Measurements from ENCODE around the gene RAB4B.
"Not testable (repeated sequence)": the region's sequence is repeated elsewhere in the genome, so short reads cannot be mapped to it uniquely, and the experiment has no call there.

RAB4B gene

GRCh38 chr19:40836754-40837429, 58.8 kb downstream of the RAB4B start:
- H3K4me3 ChIP-seq (ENCODE audit: low read length in 2 of 2) = no peak overlapping the region
- H2BK15ac ChIP-seq (ENCODE audit: low read length) = no peak overlapping the region
- no peak overlapping the region for H2BK12ac ChIP-seq (ENCODE audit: low read length)
- H4K8ac ChIP-seq (ENCODE audit: low read depth, low read length) = no peak overlapping the region
- no peak overlapping the region for H4K91ac ChIP-seq (ENCODE audit: low read depth, low read length, poor library complexity)
- no peaks in the 10 kb centered on the region for H3K36me3 ChIP-seq (replicated peaks in 1 of 2; ENCODE audit: control insufficient read depth in 2 of 2, insufficient read depth in 2 of 2, low read length in 2 of 2)
- no peak overlapping the region for H2BK5ac ChIP-seq (ENCODE audit: low read length)
- H3K27me3 ChIP-seq (ENCODE audit: control insufficient read depth in 3 of 3, insufficient read depth in 3 of 3, low read depth in 1 of 3, low read length in 3 of 3) = no peaks in the 10 kb centered on the region
- H3K14ac ChIP-seq (ENCODE audit: low read length) = no peak overlapping the region
- no peak overlapping the region for H3K18ac ChIP-seq (ENCODE audit: low read length)
- H2BK120ac ChIP-seq (ENCODE audit: low read depth, low read length) = no peak overlapping the region
- H3K9me3 ChIP-seq (replicated peaks in 1 of 2; ENCODE audit: control insufficient read depth in 2 of 2, insufficient read depth in 1 of 2, low read depth in 1 of 2, low read length in 2 of 2) = no peaks in the 10 kb centered on the region
- no peaks in the 10 kb centered on the region for H3K4me1 ChIP-seq (ENCODE audit: control insufficient read depth in 2 of 2, insufficient read depth in 1 of 2, low read depth in 1 of 2, low read length in 2 of 2)
- no peak overlapping the region for H3K4ac ChIP-seq (ENCODE audit: low read length)
- H3K23ac ChIP-seq (ENCODE audit: low read depth, low read length, poor library complexity) = no peak overlapping the region
- no peak overlapping the region for H2AK5ac ChIP-seq (ENCODE audit: low read depth, low read length)
- DNase-seq (ENCODE audit: low spot score) = no peak
- WGBS, 2 donors (ENCODE audit: extremely low coverage in 2 of 2, insufficient read length in 2 of 2, insufficient replicate concordance in 1 of 2) = no CpG with 5 or more reads among the region's 6 CpGs
- H3K4me2 ChIP-seq (ENCODE audit: insufficient read depth, low read length, poor library complexity, severe bottlenecking) = no peak overlapping the region
- no peak overlapping the region for H2AFZ ChIP-seq (ENCODE audit: low read length)
- H3K27ac ChIP-seq (replicated peaks; ENCODE audit: low read length) = no peak overlapping the region
- H3K79me1 ChIP-seq (ENCODE audit: low read depth, low read length) = no peaks in the 10 kb centered on the region
- H3K9ac ChIP-seq (ENCODE audit: low read depth, low read length, poor library complexity) = no peak overlapping the region

- not testable (repeated sequence) for H3K14ac ChIP-seq (ENCODE audit: low read length); H3K18ac ChIP-seq (ENCODE audit: low read length); H3K79me1 ChIP-seq (ENCODE audit: low read depth, low read length); H2BK120ac ChIP-seq (ENCODE audit: low read depth, low read length); H2BK5ac ChIP-seq (ENCODE audit: low read length); H2AFZ ChIP-seq (ENCODE audit: low read length); H3K4me1 ChIP-seq (ENCODE audit: control insufficient read depth in 2 of 2, insufficient read depth in 1 of 2, low read depth in 1 of 2, low read length in 2 of 2); DNase-seq (ENCODE audit: low spot score); H3K36me3 ChIP-seq (replicated peaks in 1 of 2; ENCODE audit: control insufficient read depth in 2 of 2, insufficient read depth in 2 of 2, low read length in 2 of 2); H4K8ac ChIP-seq (ENCODE audit: low read depth, low read length); H3K23ac ChIP-seq (ENCODE audit: low read depth, low read length, poor library complexity); H2AK5ac ChIP-seq (ENCODE audit: low read depth, low read length); H3K27me3 ChIP-seq (ENCODE audit: control insufficient read depth in 3 of 3, insufficient read depth in 3 of 3, low read depth in 1 of 3, low read length in 3 of 3); H3K4ac ChIP-seq (ENCODE audit: low read length); H3K4me3 ChIP-seq (ENCODE audit: low read length in 2 of 2); H3K4me2 ChIP-seq (ENCODE audit: insufficient read depth, low read length, poor library complexity, severe bottlenecking); H2BK12ac ChIP-seq (ENCODE audit: low read length); H3K27ac ChIP-seq (replicated peaks; ENCODE audit: low read length); H4K91ac ChIP-seq (ENCODE audit: low read depth, low read length, poor library complexity); H3K9me3 ChIP-seq (replicated peaks in 1 of 2; ENCODE audit: control insufficient read depth in 2 of 2, insufficient read depth in 1 of 2, low read depth in 1 of 2, low read length in 2 of 2); H2BK15ac ChIP-seq (ENCODE audit: low read length); H3K9ac ChIP-seq (ENCODE audit: low read depth, low read length, poor library complexity)
- no CpG with 5 or more reads among the region's 1 CpG for WGBS, 2 donors (ENCODE audit: extremely low coverage in 2 of 2, insufficient read length in 2 of 2, insufficient replicate concordance in 1 of 2)
These were observed 60.4 kb downstream of the RAB4B start for GRCh38 chr19:40838477-40838876.

- H4K91ac ChIP-seq (ENCODE audit: low read depth, low read length, poor library complexity); H3K4me3 ChIP-seq (ENCODE audit: low read length in 2 of 2); H4K8ac ChIP-seq (ENCODE audit: low read depth, low read length); H3K23ac ChIP-seq (ENCODE audit: low read depth, low read length, poor library complexity); H3K18ac ChIP-seq (ENCODE audit: low read length); H2AK5ac ChIP-seq (ENCODE audit: low read depth, low read length); H3K9ac ChIP-seq (ENCODE audit: low read depth, low read length, poor library complexity); H2BK15ac ChIP-seq (ENCODE audit: low read length); H3K4me2 ChIP-seq (ENCODE audit: insufficient read depth, low read length, poor library complexity, severe bottlenecking); H3K79me1 ChIP-seq (ENCODE audit: low read depth, low read length); H2AFZ ChIP-seq (ENCODE audit: low read length); H3K27ac ChIP-seq (replicated peaks; ENCODE audit: low read length); H3K4me1 ChIP-seq (ENCODE audit: control insufficient read depth in 2 of 2, insufficient read depth in 1 of 2, low read depth in 1 of 2, low read length in 2 of 2); H2BK12ac ChIP-seq (ENCODE audit: low read length); H3K36me3 ChIP-seq (replicated peaks in 1 of 2; ENCODE audit: control insufficient read depth in 2 of 2, insufficient read depth in 2 of 2, low read length in 2 of 2); H2BK5ac ChIP-seq (ENCODE audit: low read length); H2BK120ac ChIP-seq (ENCODE audit: low read depth, low read length); H3K9me3 ChIP-seq (replicated peaks in 1 of 2; ENCODE audit: control insufficient read depth in 2 of 2, insufficient read depth in 1 of 2, low read depth in 1 of 2, low read length in 2 of 2); H3K4ac ChIP-seq (ENCODE audit: low read length); DNase-seq (ENCODE audit: low spot score); H3K14ac ChIP-seq (ENCODE audit: low read length): not testable (repeated sequence)
- WGBS, 2 donors (ENCODE audit: extremely low coverage in 2 of 2, insufficient read length in 2 of 2, insufficient replicate concordance in 1 of 2) = no CpG with 5 or more reads among the region's 3 CpGs
- peaks cover 0 to 14% (median 0%) of the 10 kb centered on the region in 3 experiments for H3K27me3 ChIP-seq (ENCODE audit: control insufficient read depth in 3 of 3, insufficient read depth in 3 of 3, low read depth in 1 of 3, low read length in 3 of 3)
These were observed 64.0 kb downstream of the RAB4B start for GRCh38 chr19:40842012-40842411.

- H2BK15ac ChIP-seq (ENCODE audit: low read length) = not testable (repeated sequence)
These were observed 65.1 kb downstream of the RAB4B start for GRCh38 chr19:40842997-40843652.

More at GRCh38 chr19:40842997-40843652, 65.1 kb downstream of the RAB4B start:
- not testable (repeated sequence) for H3K23ac ChIP-seq (ENCODE audit: low read depth, low read length, poor library complexity); H3K9me3 ChIP-seq (replicated peaks in 1 of 2; ENCODE audit: control insufficient read depth in 2 of 2, insufficient read depth in 1 of 2, low read depth in 1 of 2, low read length in 2 of 2); DNase-seq (ENCODE audit: low spot score); H3K4ac ChIP-seq (ENCODE audit: low read length); H3K18ac ChIP-seq (ENCODE audit: low read length); H3K9ac ChIP-seq (ENCODE audit: low read depth, low read length, poor library complexity); H4K91ac ChIP-seq (ENCODE audit: low read depth, low read length, poor library complexity); H3K36me3 ChIP-seq (replicated peaks in 1 of 2; ENCODE audit: control insufficient read depth in 2 of 2, insufficient read depth in 2 of 2, low read length in 2 of 2); H2AK5ac ChIP-seq (ENCODE audit: low read depth, low read length); H3K4me1 ChIP-seq (ENCODE audit: control insufficient read depth in 2 of 2, insufficient read depth in 1 of 2, low read depth in 1 of 2, low read length in 2 of 2); H2BK5ac ChIP-seq (ENCODE audit: low read length); H3K14ac ChIP-seq (ENCODE audit: low read length); H3K79me1 ChIP-seq (ENCODE audit: low read depth, low read length); H3K27ac ChIP-seq (replicated peaks; ENCODE audit: low read length); H4K8ac ChIP-seq (ENCODE audit: low read depth, low read length); H3K4me3 ChIP-seq (ENCODE audit: low read length in 2 of 2); H2AFZ ChIP-seq (ENCODE audit: low read length); H3K4me2 ChIP-seq (ENCODE audit: insufficient read depth, low read length, poor library complexity, severe bottlenecking); H2BK12ac ChIP-seq (ENCODE audit: low read length); H2BK120ac ChIP-seq (ENCODE audit: low read depth, low read length)
- WGBS, 2 donors (ENCODE audit: extremely low coverage in 2 of 2, insufficient read length in 2 of 2, insufficient replicate concordance in 1 of 2) = no CpG with 5 or more reads among the region's 12 CpGs
- H3K27me3 ChIP-seq (ENCODE audit: control insufficient read depth in 3 of 3, insufficient read depth in 3 of 3, low read depth in 1 of 3, low read length in 3 of 3) = peaks cover 0 to 18% (median 2%) of the 10 kb centered on the region in 3 experiments
